Astrocyte (in vitro differentiated cells and primary cell): ENCODE results near the gene SERTAD4.

Source experiments
- EZH2 ChIP-seq: IDR thresholded peaks from 2 replicates; pipeline ENCODE4 v1.6.1; 2012; ENCODE audit warnings: mild to moderate bottlenecking, low read length, inconsistent platforms; ENCODE audit not compliant: insufficient read depth
- TF ChIP-seq, protein P1 (sequence below): IDR thresholded peaks from 2 replicates; pipeline ENCODE4 v1.5.1; 2011; ENCODE audit warnings: low read depth, mild to moderate bottlenecking, inconsistent platforms, low read length, moderate library complexity; ENCODE audit not compliant: insufficient read depth

DNA sequence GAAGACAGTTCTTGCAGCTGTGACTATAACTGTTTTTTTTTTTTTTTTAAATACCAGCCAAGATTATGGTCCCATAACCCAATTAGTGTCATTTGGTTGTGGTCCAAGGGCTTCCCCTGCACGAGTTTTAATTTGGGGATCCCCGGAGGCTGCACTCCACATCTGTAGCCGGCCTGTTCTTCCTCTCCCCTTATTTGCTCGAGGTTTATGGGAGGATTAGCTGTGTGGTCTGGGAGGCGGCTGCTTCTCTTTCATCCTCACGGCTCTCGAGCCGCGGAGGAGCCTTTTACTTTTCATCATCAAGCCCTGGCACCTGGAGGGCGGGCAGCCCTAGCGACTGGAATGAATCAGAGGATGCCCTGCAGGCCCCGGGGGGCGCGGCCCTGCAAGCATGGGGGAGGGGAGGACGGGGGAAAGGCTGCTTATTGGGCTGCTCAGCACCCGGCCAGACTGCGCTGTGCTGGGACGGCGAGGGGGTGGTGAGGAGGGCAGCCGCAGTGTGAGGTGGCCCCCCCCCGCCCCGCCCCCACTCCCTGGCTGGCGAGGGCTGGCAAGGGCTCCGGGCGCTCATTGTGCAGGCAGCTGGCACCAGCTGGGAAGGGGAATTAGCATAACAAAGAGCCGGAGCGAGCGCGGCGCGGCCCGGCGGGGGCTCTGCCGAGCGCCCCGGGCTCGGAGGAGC is 18.5 kb downstream of the SERTAD4 start:
- TF ChIP-seq, protein P1, sequence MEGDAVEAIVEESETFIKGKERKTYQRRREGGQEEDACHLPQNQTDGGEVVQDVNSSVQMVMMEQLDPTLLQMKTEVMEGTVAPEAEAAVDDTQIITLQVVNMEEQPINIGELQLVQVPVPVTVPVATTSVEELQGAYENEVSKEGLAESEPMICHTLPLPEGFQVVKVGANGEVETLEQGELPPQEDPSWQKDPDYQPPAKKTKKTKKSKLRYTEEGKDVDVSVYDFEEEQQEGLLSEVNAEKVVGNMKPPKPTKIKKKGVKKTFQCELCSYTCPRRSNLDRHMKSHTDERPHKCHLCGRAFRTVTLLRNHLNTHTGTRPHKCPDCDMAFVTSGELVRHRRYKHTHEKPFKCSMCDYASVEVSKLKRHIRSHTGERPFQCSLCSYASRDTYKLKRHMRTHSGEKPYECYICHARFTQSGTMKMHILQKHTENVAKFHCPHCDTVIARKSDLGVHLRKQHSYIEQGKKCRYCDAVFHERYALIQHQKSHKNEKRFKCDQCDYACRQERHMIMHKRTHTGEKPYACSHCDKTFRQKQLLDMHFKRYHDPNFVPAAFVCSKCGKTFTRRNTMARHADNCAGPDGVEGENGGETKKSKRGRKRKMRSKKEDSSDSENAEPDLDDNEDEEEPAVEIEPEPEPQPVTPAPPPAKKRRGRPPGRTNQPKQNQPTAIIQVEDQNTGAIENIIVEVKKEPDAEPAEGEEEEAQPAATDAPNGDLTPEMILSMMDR: no peak
- TF ChIP-seq EZH2: no peak
